Activated CD8-positive, alpha-beta memory T cell treated with anti-CD3 and anti-CD28 coated beads for 24 hours (primary cell): ENCODE measurements around the gene FAM3B.
A peak's percentile ranks its signal among the peaks of the same experiment; 100 is the strongest.

Experiments used
- DNase-seq: peaks from one replicate; pipeline ENCODE4 v3.0.0-alpha.2; 2020

Gene FAM3B

DNA sequence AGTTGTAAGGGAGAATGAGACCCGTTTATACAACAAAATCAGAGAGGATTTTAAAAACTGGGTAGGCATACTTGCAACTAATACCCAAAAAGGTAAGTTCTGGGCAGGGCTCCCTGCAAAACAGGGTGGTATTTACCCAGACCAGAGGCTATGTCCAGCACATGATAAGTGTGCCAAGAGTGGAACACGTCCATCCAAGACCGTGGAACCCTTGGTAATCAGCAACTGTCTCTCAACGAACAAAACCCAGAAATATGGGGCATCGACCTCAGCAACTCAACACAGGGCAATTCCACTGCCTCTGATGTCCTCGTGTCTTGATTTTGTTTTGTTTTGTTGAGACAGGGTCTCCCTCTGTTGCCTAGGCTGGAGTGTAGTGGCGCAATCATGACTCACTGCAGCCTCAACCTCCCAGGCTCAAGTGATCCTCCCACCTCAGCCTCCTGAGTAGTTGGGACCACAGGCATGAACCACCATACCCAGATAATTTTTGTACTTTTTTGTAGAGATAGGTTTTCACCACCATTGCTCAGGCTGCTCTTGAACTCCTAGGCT lies 82.7 kb downstream of the FAM3B start:
- peak; percentile 26 for DNase-seq

DNA sequence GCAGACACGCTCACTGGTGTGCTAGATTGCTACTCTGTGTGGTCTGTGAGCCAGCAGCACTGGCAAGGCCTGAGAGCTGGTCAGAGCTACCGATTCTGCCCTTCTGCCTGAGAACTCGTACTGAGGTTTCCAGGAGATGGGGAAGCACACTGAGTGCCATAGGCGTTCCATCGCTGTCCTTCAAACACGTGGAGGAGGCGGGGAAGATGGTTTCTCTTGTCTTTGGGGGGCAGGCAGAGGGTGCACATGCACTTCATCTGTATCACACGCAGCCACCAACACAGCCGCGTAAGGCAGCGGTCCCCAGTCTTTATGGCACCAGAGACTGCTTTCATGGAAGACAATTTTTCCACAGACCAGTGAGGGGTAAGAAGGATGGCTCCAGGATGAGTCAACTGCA lies 85.6 kb downstream of the FAM3B start:
- peak; percentile 21 for DNase-seq

DNA sequence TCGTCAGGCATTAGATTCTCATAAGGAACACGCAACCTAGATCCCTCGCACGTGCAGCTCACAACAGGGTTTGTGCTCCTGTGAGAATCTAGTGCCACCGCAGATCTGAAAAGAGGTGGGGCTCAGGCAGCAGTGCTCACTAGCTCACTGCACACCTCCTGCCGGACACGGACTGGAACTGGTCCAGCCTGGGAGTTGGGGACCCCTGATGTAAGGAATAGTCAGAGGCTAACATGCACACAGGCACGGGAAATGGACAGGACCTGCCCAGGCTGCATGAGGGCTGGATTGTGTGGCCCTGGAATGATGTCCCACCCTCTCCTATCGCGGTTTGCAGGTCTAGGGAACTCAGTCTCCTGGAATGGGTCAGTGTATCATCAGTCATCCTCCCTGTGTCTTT lies 86.2 kb downstream of the FAM3B start:
- DNase-seq: peak; percentile 28

DNA sequence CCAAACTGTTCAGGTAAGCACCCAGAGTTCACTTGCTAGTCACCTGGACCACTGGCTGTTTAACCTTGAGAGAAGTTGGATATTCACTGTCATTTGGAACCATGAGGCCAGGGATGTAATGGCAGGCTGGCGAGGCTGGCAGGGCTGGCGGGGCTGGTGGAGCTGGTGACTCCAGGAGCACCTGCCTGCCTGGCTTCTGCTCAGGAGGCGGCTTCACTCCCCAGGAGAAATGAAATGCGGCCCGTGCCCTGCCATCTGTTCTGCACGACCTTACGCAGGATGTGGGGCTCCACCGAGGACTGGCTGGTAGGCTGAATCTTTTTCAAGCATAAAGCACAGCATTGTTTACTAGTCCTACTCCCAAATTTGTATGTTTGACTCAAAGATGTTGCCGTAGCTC lies 86.7 kb downstream of the FAM3B start:
- DNase-seq: peak; percentile 35

DNA sequence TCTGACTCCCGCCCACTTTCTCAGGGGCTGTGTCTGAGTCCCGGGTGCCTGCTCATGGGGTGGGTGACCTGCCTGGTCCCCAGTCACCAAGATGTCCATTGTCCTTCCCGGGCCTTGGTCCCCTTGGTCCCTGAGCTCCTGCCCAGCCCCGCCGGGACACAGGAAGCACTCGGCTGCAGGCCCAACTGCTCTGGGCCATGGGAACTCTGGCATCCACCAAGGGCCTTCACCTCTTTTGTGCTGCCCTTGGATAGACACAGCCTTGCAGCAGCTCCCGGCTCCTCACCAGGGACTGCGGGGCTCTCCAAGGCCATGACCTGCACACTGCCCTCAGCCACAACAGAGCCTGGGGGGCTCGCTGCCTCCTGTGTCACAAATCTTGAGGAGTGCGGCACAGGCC lies 87.4 kb downstream of the FAM3B start:
- peak; percentile 26 for DNase-seq

DNA sequence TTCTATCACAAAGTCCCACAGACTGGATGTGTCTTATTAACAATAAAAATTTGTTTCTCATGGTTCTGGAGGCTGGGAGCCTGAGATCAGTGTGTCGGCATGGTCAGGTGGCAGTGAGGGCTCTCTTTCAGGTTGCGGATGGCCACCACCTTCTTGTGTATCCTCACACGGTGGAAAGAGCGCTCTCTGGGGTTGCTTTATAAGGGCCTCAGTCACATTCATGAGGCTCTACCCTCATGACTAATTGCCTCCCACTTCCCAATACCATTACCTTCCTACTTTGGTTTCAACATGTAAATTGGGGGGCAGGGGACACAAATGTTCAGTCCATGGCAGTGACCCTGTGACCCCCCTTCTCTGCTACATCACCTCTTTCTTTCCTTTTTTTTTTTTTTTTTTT lies 88.7 kb downstream of the FAM3B start:
- peak; percentile 24 for DNase-seq

DNA sequence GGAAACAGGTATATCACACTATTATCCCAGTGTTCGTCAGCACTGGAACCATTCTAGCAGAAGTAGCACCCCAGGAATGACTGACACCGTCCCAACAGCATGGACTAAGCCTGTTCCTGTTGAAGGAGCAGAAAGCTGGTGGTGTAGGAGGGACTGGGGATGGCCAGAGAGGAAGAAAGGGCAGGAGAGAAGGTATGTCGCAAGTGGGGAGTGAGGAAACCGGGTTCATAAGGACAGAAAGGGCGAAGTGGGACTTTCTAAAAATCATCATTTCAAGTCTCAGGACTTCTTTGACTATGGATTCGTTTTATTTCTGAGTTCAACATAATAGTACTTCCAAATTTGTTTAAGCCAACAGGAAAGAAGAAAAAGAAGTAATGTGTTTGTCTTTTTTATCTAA lies 89.7 kb downstream of the FAM3B start:
- peak; percentile 7 for DNase-seq
